ENCODE measurements around the gene NTNG1. TPM values are rescaled to one million over a fixed set of nuclear protein-coding genes. Genes with fewer than 3 reads are reported as not detected.

Gene NTNG1
- total and polyA plus RNA-seq, 2 of the 8 experiments (the other 6 are each of a cell fraction or from before 2014, with no cell fraction given): 1.2 to 4.1 TPM

GRCh38 chr1:107357376-107357775, 216.5 kb downstream of the NTNG1 start (continued):
- no peak for TF ChIP-seq CHD7 (IDR thresholded peaks at IDR 0.05; ENCODE audit: insufficient replicate concordance, low read length)
- TF ChIP-seq GTF2F1 (IDR thresholded peaks at IDR 0.05; ENCODE audit: borderline replicate concordance, low read depth, low read length): no peak
- no peak for TF ChIP-seq CREB1 (IDR thresholded peaks at IDR 0.05)
- no peak for TF ChIP-seq RBBP5 (IDR thresholded peaks at IDR 0.05; ENCODE audit: borderline replicate concordance, low read depth, low read length)
- TF ChIP-seq HDAC6 (IDR thresholded peaks at IDR 0.05; ENCODE audit: low read depth, low read length): no peak
- TF ChIP-seq POLR2A (IDR thresholded peaks at IDR 0.05; ENCODE audit: control extremely low read depth in 1 of 2, low read depth in 2 of 2, low read length in 2 of 2): no peak
